NCI-H2081 treated with DMSO at 0.1 percent for 48 hours (cell line): ENCODE results near the gene DHRS4L2.
"Not testable (repeated sequence)": the region's sequence is repeated elsewhere in the genome, so short reads cannot be mapped to it uniquely, and the experiment has no call there.

ENCODE experiments used
- DNase-seq: peaks from one replicate; lab custom pipeline; 2025; lab: John Stamatoyannopoulos, UW

The DHRS4L2 gene

GRCh38 chr14:23988607-23989363, at the start of gene DHRS4L2:
Gene DHRS4L2 (plus strand): TSS chr14:23988929. CDS start chr14:23988948, 19 bp downstream.
- not testable (repeated sequence) for DNase-seq

- no peak for DNase-seq
Observed at GRCh38 chr14:23939607-23940326, 49.0 kb upstream of the DHRS4L2 start.

GRCh38 chr14:23941230-23941629, 47.5 kb upstream of the DHRS4L2 start:
- no peak for DNase-seq

- no peak for DNase-seq
Observed at GRCh38 chr14:23941669-23942068, 47.1 kb upstream of the DHRS4L2 start.

GRCh38 chr14:23942587-23942986, 46.1 kb upstream of the DHRS4L2 start:
- DNase-seq = no peak

- not testable (repeated sequence) for DNase-seq
Observed at GRCh38 chr14:23949069-23949468, 39.7 kb upstream of the DHRS4L2 start.

GRCh38 chr14:23950411-23951135, 38.2 kb upstream of the DHRS4L2 start:
- DNase-seq = no peak

GRCh38 chr14:23951136-23951466, 37.6 kb upstream of the DHRS4L2 start:
- not testable (repeated sequence) for DNase-seq

- DNase-seq = no peak
Observed at GRCh38 chr14:23951590-23952201, 37.0 kb upstream of the DHRS4L2 start.

GRCh38 chr14:23953116-23953463, 35.6 kb upstream of the DHRS4L2 start:
- not testable (repeated sequence) for DNase-seq

- DNase-seq = peak; percentile 56
Observed at GRCh38 chr14:23953464-23954278, 35.1 kb upstream of the DHRS4L2 start, which contains the start of gene DHRS4. Gene DHRS4 (plus strand): TSS chr14:23953770. CDS start chr14:23953789, 19 bp downstream.

- not testable (repeated sequence) for DNase-seq
Observed at GRCh38 chr14:23954279-23954614, 34.5 kb upstream of the DHRS4L2 start.

- not testable (repeated sequence) for DNase-seq
Observed at GRCh38 chr14:23954965-23955364, 33.8 kb upstream of the DHRS4L2 start.

- not testable (repeated sequence) for DNase-seq
Observed at GRCh38 chr14:23955811-23956210, 32.9 kb upstream of the DHRS4L2 start.

- not testable (repeated sequence) for DNase-seq
Observed at GRCh38 chr14:23957913-23958569, 30.7 kb upstream of the DHRS4L2 start.

- DNase-seq = not testable (repeated sequence)
Observed at GRCh38 chr14:23960899-23961298, 27.8 kb upstream of the DHRS4L2 start.

GRCh38 chr14:23961704-23962103, 27.0 kb upstream of the DHRS4L2 start:
- not testable (repeated sequence) for DNase-seq

- not testable (repeated sequence) for DNase-seq
Observed at GRCh38 chr14:23969130-23969480, 19.6 kb upstream of the DHRS4L2 start.

GRCh38 chr14:23969481-23970282, 19.0 kb upstream of the DHRS4L2 start:
- DNase-seq = not testable (repeated sequence)

- DNase-seq = not testable (repeated sequence)
Observed at GRCh38 chr14:23970283-23970659, 18.5 kb upstream of the DHRS4L2 start.
